Smooth muscle cell (in vitro differentiated cells): Measurements from ENCODE around the gene GALR1. TPM values are rescaled to one million over a fixed set of nuclear protein-coding genes. Genes with fewer than 3 reads are reported as not detected.

Experiments used
- DNase-seq: peaks from one replicate; lab custom pipeline; 2025; ENCODE audit not compliant: unreplicated experiment; lab: John Stamatoyannopoulos, UW
- H2AFZ ChIP-seq: fragments of 200-600 bp; sonication (generic); 2 replicates; pipeline ENCODE4 v1.6.0; 2016; ENCODE audit warnings: antibody characterized with exemption, low read depth, mild to moderate bottlenecking
- H3F3A ChIP-seq: fragments of 200-600 bp; sonication (generic); 2 replicates; pipeline ENCODE4 v1.6.0; 2017; ENCODE audit warnings: antibody characterized with exemption, low read depth
- H3K27ac ChIP-seq: fragments of 200-600 bp; sonication (generic); 2 replicates; pipeline ENCODE4 v1.5.1; 2016; ENCODE audit warnings: low read depth, mild to moderate bottlenecking
- H3K27me3 ChIP-seq: fragments of 200-600 bp; sonication (generic); 2 replicates; pipeline ENCODE4 v1.6.1; 2016; ENCODE audit warnings: low read depth, mild to moderate bottlenecking
- H3K36me3 ChIP-seq: fragments of 200-600 bp; sonication (generic); 2 replicates; pipeline ENCODE4 v1.5.1; 2016; ENCODE audit warnings: low read depth
- H3K4me1 ChIP-seq: fragments of 200-600 bp; sonication (generic); 2 replicates; pipeline ENCODE4 v1.5.1; 2016; ENCODE audit warnings: low read depth
- H3K4me2 ChIP-seq: fragments of 200-600 bp; sonication (generic); 2 replicates; pipeline ENCODE4 v1.6.0; 2016; ENCODE audit warnings: mild to moderate bottlenecking
- H3K4me3 ChIP-seq: fragments of 200-600 bp; sonication (generic); 2 replicates; pipeline ENCODE4 v1.5.1; 2016; ENCODE audit warnings: mild to moderate bottlenecking
- H3K79me2 ChIP-seq: fragments of 200-600 bp; sonication (generic); 2 replicates; pipeline ENCODE4 v1.6.0; 2016; ENCODE audit warnings: low read depth, mild to moderate bottlenecking
- H3K9ac ChIP-seq: fragments of 200-600 bp; sonication (generic); 2 replicates; pipeline ENCODE4 v1.6.0; 2016; ENCODE audit warnings: low read depth
- H3K9me3 ChIP-seq: fragments of 200-600 bp; sonication (generic); replicated peaks from 2 replicates; pipeline ENCODE4 v1.5.1; 2016; ENCODE audit warnings: low read depth
- H4K20me1 ChIP-seq: fragments of 200-600 bp; sonication (generic); 2 replicates; pipeline ENCODE4 v1.6.0; 2016; ENCODE audit warnings: low read depth
- WGBS: methylation state at CpG from one replicate; pipeline ENCODE4 v1.1.7; 2016; ENCODE audit warnings: low lambda C conversion rate; 5-methylcytosine and 5-hydroxymethylcytosine counted together
- polyA plus RNA-seq: library from polyadenylated mRNA; unstranded; fragments of >200 nt; fragmentation: Nextera tagmentation; extraction: Ambion mirVana; gene quantifications from 2 replicates; pipeline ENCODE4 v1.2.1, GENCODE V29; 2016
- total RNA-seq: library from RNA; depleted of rRNA; stranded (reverse); fragments of >200 nt; gene quantifications from 2 replicates; pipeline ENCODE4 v1.2.3, GENCODE V29; 2014
- TF ChIP-seq, protein P1 (sequence below): fragments of 200-600 bp; sonication (generic); IDR thresholded peaks from 2 replicates; pipeline ENCODE4 v1.5.1; 2017; ENCODE audit warnings: borderline replicate concordance, mild to moderate bottlenecking, antibody characterized with exemption; ENCODE audit not compliant: insufficient read depth, poor library complexity, severe bottlenecking

The GALR1 gene, protein sequence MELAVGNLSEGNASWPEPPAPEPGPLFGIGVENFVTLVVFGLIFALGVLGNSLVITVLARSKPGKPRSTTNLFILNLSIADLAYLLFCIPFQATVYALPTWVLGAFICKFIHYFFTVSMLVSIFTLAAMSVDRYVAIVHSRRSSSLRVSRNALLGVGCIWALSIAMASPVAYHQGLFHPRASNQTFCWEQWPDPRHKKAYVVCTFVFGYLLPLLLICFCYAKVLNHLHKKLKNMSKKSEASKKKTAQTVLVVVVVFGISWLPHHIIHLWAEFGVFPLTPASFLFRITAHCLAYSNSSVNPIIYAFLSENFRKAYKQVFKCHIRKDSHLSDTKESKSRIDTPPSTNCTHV
- total RNA-seq: not detected in 2 replicates
- polyA plus RNA-seq: not detected in 2 replicates

DNA sequence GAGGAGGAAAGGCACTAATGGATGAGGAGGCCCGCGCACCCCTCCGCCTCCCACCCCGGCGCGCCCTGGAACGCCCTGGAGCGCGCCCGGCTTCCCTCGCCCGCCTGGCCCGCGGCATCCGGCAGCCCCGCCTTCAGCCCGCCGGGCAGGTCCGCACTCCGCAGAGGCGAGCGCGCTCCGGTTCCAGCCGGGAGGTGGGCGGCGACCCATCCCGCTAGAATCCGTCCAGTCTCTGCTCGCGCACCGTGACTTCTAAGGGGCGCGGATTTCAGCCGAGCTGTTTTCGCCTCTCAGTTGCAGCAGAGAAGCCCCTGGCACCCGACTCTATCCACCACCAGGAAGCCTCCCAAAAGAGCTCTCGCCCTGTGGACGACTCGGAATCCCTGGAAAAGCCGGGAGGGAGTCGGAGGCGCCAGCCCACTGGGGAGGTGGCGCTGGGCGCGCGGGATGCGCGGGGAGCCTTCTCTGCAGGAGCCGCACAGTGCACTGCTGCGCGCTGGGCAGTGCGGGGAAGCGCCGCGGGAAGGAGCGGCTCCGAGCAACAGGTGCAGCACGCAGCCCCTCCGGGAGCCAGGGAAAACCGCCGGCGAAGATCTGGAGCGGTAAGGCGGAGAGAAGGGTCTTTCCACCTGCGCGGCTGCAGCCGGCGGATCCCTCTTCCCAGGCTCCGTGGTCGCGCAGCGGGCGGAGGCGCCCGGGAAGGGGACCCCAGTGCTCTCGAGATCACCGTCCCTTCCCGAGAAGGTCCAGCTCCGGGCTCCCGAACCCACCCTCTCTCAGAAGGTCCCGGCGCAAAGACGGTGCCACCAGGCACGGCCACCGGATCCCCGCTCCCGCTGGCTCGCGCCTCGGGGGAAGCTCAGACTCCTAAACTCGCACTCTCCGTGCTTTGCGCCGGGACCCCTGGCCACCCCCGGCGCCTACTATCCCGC is at the start of gene GALR1:
Gene GALR1 (plus strand): TSS at position 280 of the 932 bp plus-strand sequence. CDS start 701 bp downstream, outside the sequence.
- no peak for DNase-seq
- no peak within 1 kb of the TSS for H3K9ac ChIP-seq
- no peaks in the 10 kb centered on the region for H3F3A ChIP-seq

DNA sequence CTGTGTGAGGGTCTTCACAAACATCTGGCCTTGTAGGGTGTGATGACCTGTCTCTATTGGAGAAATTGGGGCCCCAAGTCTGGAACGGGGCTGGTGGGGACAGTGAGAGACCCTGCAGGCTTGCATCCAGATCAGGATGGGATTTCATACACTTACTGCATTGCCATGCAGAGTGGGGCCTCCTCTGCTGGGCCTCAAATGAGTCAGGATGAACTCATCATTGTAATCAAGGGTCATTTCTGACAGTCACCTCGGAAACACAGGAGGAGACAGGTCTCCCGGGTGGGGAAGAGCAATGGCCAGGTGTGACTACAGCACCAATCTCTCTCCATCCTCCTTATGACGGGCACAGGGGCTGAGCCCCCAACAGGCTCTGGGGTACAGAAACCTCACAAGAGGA is 48.1 kb upstream of the GALR1 start:
- Histone ChIP-seq H3K9ac (no peak overlapping the region), H2AFZ (no peak overlapping the region), H3K27ac (no peak overlapping the region), H3K4me1 (no peaks in the 10 kb centered on the region), H3K4me3 (no peak overlapping the region), H4K20me1 (no peaks in the 10 kb centered on the region), H3K27me3 (no peaks in the 10 kb centered on the region), H3K9me3 (no peaks in the 10 kb centered on the region), H3K36me3 (no peaks in the 10 kb centered on the region), H3K79me2 (no peaks in the 10 kb centered on the region), H3F3A (no peaks in the 10 kb centered on the region), H3K4me2 (no peak overlapping the region)
- no peak for DNase-seq
- TF ChIP-seq, protein P1, sequence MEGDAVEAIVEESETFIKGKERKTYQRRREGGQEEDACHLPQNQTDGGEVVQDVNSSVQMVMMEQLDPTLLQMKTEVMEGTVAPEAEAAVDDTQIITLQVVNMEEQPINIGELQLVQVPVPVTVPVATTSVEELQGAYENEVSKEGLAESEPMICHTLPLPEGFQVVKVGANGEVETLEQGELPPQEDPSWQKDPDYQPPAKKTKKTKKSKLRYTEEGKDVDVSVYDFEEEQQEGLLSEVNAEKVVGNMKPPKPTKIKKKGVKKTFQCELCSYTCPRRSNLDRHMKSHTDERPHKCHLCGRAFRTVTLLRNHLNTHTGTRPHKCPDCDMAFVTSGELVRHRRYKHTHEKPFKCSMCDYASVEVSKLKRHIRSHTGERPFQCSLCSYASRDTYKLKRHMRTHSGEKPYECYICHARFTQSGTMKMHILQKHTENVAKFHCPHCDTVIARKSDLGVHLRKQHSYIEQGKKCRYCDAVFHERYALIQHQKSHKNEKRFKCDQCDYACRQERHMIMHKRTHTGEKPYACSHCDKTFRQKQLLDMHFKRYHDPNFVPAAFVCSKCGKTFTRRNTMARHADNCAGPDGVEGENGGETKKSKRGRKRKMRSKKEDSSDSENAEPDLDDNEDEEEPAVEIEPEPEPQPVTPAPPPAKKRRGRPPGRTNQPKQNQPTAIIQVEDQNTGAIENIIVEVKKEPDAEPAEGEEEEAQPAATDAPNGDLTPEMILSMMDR: no peak
- 85% methylated on average over 4 of the region's 4 CpGs for WGBS

More for the DNA sequence above, at the start of gene GALR1:
- Histone ChIP-seq H3K79me2 (no peaks in the 10 kb centered on the region), H3K4me2 (peak within 1 kb of the TSS; percentile 79), H3K36me3 (no peaks in the 10 kb centered on the region), H4K20me1 (no peaks in the 10 kb centered on the region), H3K4me3 (peak within 1 kb of the TSS; percentile 40), H3K27me3 (peaks cover 64% of the 10 kb centered on the region), H2AFZ (no peak within 1 kb of the TSS), H3K9me3 (no peaks in the 10 kb centered on the region), H3K27ac (no peak within 1 kb of the TSS), H3K4me1 (peaks cover 3% of the 10 kb centered on the region)
- under 1% methylated on average over 60 of the region's 98 CpGs for WGBS
- TF ChIP-seq, protein P1: no peak

DNA sequence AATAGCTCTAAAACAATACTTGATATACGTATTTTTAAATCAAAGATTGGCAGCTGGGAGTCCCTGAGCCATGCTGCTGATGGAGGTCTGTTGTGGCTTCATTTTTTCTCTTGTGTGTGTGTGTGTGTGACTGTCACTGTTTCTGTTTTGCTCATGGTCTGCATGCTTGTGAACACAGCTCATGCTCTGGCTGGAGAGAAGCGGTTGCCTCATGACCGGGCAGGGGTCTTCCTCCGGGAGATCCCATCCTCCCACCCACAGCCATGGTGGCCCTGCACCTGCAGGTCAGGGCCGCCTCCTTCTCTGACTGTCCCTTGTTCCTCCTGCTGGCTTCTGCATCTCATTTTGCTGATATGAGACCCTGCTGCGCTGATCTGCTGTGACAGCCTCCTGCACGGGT is 47.3 kb upstream of the GALR1 start:
- Histone ChIP-seq H3K27ac (no peak overlapping the region), H3K36me3 (no peaks in the 10 kb centered on the region), H3K27me3 (no peaks in the 10 kb centered on the region), H3K9me3 (no peaks in the 10 kb centered on the region), H3K4me1 (no peaks in the 10 kb centered on the region), H3F3A (no peaks in the 10 kb centered on the region), H4K20me1 (no peaks in the 10 kb centered on the region), H2AFZ (no peak overlapping the region), H3K9ac (no peak overlapping the region), H3K79me2 (no peaks in the 10 kb centered on the region), H3K4me3 (no peak overlapping the region), H3K4me2 (no peak overlapping the region)
- no peak for DNase-seq
- 85% methylated on average over 7 of the region's 7 CpGs for WGBS
- TF ChIP-seq, protein P1: no peak
